HG02642 (cell line): ENCODE data around the gene MAN1C1.

ENCODE experiments used
- ATAC-seq: cut with Tn5 transposase; IDR thresholded peaks from one replicate; pipeline ENCODE4 v1.9.1; 2021; ENCODE audit warnings: mild to moderate bottlenecking; ENCODE audit not compliant: unreplicated experiment, poor library complexity

The MAN1C1 gene

DNA sequence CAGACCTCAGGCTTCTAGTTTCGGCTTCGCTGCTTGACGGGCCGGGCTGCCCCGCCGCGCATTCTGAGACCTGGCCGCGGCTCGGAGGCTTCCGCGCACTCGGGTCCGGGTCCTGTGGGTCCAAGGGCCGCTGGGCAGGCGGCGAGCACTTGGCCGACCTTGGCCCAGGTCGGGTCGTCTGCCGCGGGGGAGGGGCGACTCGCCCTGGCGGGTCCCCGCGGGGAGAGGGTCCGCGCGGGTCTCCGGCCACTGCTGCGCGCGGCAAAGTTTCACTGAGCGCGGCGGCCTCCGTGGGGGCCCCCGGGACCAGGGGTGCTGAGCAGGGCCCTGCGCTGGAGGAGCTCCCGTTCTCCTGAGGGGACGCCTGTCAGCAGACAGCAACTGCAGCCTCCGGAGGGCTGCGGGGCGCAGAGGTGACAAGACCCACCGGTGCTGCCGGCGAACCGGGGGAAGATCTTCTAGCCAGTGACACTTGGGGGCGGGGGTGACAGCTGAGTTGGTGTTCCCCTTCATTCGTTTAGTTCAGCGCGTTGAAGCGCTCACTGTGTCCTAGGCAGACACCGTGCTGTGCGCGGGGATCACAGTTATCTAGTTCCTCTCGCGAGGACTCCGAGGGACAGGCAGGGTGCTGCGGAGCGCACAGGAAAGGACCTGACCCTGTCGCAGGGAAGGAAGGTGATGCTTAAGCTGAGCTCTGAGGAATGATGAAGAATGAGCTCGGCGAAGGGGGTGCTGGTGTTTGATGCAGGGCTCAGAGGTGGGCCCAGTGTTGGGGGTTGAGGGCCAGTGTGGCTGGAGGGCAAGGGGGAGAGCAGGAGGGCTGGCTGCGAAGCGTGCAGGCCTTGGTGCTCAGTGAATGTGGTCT, 203.9 kb downstream of the MAN1C1 start:
- ATAC-seq, result peak; percentile 38

DNA sequence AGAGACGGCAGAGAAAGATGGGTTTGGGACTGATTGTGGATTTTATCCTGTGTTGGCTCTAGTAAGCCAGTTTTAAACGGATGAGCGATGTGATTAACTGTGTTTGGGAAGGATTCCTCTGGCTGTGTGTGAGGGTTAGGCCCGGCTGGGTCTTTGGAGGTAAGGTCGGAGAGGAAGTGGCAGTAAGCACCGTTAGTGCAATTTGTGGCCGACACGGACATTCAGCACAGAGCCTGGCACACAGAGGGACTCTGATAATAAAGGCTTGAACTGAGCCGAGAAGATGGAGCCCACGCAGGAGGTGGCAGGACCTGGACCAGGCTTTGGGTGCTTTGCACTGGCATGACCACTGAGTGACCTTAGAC, 204.5 kb downstream of the MAN1C1 start:
- ATAC-seq, result no peak

DNA sequence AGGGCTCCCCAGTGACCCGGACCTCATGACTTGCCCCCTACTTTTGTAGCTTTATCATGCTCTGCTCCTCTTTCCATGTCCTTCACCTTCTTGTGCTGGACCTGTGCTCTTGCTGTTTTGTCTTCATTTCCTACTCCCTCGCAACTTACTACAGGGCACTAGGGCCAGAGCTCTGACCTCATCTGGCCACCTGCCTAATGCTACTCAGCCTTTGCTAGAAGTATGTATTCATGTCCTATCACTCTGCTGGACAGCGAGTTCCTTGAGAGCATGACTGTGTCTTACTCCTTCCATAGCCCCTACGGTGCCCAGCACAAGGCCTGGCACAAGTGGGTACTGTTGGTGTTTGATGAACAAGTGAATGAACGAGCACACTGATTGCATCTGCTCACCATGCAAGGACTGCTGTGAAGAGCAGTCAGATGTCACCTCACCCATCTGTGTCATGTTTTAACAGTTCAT, 205.1 kb downstream of the MAN1C1 start:
- no peak for ATAC-seq

DNA sequence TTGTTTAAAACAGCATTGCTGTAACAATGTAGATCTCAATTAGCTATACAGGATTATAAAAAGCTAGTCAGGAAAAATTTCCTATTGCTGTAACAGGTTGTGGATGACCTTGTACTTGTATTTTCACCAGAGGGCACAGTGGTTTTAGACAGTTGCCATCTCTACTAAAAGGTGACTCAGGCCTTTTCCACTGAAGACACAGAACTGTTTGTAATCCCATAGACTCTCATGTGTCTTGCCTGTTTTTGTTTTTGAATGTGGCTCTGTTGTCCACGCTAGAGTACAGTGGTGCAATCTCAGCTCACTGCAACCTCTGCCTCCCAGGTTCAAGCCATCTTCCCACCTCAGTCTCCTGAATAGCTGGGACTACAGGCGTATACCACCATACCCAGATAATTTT, 209.0 kb downstream of the MAN1C1 start:
- ATAC-seq, result no peak

DNA sequence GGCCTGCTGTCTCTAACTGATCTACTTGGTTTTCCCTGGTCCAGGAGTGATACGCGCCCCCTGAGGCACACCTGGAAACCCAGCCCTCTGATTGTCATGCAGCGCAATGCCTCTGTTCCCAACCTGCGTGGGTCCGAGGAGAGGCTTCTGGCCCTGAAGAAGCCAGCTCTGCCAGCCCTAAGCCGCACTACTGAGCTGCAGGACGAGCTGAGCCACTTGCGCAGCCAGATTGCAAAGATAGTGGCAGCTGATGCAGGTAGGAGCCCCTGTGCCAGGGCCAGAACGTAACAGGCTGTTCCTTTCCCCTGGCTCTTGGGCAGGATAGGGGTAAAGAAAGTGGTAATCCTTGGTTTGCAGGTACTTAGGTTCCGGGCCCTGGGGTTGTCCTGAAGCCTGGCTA, 210.0 kb downstream of the MAN1C1 start:
- ATAC-seq, result no peak

DNA sequence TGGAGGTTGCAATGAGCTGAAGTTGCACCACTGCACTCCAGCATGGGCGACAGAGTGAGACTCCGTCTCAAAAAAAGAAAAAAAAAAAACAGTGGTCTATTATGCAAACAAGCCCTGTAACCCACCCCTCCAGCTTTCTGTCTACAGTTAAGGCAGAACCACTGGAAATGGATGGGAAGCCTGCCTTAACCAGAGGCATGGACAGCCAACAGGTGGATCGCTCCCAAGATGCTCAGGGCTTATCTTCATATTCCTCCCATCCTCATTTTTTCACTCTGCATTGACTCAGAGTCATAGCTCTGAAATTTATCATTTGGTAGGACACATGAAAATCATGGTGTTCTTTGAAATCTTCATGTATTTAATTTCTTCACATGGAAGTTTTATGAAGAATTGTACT, 211.9 kb downstream of the MAN1C1 start:
- no peak for ATAC-seq

DNA sequence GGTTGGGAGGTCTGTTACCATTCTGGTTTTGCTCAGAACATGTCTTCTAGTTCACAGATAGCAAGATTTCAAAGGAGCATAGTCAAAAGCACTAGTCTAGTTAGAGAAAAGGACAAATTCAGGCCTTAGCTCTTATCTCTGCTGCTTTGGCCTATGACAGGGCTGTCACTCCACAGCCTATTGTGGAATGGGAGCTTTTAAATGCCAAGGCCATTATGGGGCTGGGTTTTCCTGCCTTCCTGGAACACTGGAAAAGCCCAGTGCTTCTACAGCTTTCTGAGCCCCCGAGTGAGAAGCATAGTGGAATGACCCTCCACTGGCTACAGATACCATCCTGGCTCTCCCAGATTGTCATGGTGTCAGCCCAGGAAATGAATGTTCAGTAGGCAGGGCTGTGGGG, 212.5 kb downstream of the MAN1C1 start:
- ATAC-seq, result no peak

DNA sequence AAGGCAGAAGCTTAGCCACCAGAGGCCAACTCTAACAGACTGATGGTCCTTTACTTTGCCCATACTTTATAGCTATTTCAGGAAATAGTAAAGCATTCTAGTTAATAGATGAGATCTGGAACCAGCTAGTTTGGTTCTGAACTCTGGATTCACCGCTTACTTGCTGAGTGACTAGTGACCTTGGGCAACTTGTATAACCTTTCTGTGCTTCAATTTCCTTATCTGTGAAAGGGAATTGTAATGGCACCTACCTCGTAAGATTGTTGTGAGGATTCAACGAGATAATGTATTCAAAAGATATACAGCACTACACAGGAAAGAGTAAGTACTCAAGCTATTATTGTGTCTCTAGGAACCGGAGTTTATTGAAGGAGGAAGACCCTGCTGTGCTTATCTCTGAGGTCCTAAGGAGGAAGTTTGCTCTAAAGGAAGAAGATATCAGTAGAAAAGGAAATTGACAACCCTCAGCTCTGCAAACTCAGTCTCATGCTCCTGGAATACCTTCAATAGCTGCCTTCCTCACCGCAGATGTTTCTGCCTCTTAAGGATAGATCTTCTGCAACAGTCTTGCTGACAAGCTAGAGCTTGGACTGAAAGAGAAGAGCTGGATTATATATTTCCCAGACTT, 215.1 kb downstream of the MAN1C1 start:
- no peak for ATAC-seq

DNA sequence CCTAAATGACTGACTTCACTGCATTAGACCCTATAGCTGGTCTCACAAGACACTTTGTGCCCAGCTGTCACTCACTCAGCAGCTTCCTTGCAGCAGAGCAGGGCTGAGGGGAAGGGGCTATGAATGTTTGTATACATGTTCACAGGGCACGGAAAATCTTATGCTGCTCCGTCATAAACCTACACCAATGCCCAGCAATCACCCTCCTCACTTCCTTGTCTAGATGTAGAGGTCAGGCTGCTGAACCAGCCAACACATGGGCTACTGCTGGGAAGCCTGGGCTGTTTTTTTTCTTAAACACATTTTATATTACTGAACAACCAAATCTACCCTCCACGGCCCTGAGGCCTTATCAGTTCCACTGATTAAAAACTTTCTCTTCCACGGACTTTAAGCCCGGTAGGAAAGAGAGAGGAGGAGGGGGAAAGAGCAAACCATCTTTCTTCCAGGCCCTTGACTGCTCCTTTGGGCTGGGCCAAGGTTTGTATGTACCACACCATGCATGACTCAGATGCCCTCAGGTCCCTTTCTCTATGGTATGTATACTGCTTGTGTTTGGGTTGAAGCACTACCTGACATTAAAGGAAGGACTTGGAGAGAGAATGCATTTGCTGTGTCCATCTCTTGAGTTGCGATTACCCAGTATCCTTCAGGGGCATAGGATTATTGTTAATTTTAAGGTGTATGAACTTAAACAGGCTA, 215.9 kb downstream of the MAN1C1 start:
- no peak for ATAC-seq

DNA sequence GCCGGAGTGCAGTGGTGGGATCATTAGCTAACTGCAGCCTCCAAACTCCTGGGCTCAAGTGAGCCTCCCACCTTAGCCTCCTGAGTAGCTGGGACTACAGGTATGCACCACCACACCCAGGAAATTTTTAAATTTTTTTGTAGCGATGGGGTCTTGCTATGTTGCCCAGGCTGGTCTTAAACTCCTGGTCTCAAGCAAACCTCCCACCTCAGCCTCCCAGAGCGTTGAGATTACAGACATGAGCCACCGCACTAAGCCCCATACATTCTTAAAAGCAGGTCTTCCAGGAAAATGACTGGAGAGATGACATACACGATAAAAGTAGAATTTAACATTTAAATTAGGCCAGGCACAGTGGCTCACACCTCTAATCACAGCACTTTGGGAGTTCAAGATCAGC, 216.6 kb downstream of the MAN1C1 start:
- no peak for ATAC-seq
